ENCODE results near the gene MED12.

Gene MED12

DNA sequence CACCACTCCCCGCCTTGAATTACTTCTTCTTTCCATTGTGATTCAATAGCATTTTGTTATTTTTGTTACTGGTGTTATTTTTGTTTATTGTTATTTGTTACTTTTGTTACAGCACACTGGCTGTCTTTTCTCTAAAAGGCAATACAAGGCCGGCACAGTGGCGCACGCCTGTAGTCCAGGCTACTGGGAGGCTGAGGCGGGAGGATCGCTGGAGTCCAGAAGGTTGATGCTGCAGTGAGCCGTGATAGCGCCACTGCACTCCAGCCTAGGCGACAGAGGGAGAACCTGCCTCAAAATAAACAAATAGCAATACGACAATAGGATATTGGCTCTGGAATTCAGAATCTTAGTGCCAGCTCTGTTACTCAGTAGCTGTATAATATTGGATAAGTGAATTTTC, 1.0 kb upstream of the MED12 start:
- no peak for TF ChIP-seq FOXP2 (optimal IDR thresholded peaks at IDR 0.05; ENCODE audit: control extremely low read depth, extremely low read length, insufficient read depth)
- TF ChIP-seq POLR2AphosphoS5 (IDR thresholded peaks at IDR 0.05; ENCODE audit: borderline replicate concordance, low read depth, low read length) = no peak
- no peak for TF ChIP-seq EZH2 (IDR thresholded peaks at IDR 0.05)
- H3K4me3 ChIP-seq = no peak overlapping the region
- H3K36me3 ChIP-seq (ENCODE audit: insufficient read depth, low read length) = peaks cover 23% of the 10 kb centered on the region; the same call in 1 of the 2 replicates
- no peak for DNase-seq (ENCODE audit: low read depth, low spot score)
- no peak overlapping the region for H3K9ac ChIP-seq (ENCODE audit: insufficient read length)
- no peaks in the 10 kb centered on the region for H3K9me3 ChIP-seq (ENCODE audit: low read depth, low read length)
- no peak overlapping the region for H3K27ac ChIP-seq

- TF ChIP-seq FOXP2 (optimal IDR thresholded peaks at IDR 0.05; ENCODE audit: control extremely low read depth, extremely low read length, insufficient read depth) = no peak
- TF ChIP-seq EZH2 (IDR thresholded peaks at IDR 0.05) = no peak
- no peak for TF ChIP-seq POLR2AphosphoS5 (IDR thresholded peaks at IDR 0.05; ENCODE audit: borderline replicate concordance, low read depth, low read length)
- DNase-seq (ENCODE audit: low read depth, low spot score) = no peak
- Histone ChIP-seq H3K9me3 (ENCODE audit: low read depth, low read length) (no peaks in the 10 kb centered on the region), H3K4me3 (peak overlapping the region; percentile 82), H3K9ac (ENCODE audit: insufficient read length) (peak overlapping the region; percentile 88), H3K36me3 (ENCODE audit: insufficient read depth, low read length) (peaks cover 36% of the 10 kb centered on the region; the same call in 1 of the 2 replicates), H3K27ac (no peak overlapping the region)
Measured at GRCh38 chrX:71118985-71119535, 664 bp downstream of the MED12 start.

DNA sequence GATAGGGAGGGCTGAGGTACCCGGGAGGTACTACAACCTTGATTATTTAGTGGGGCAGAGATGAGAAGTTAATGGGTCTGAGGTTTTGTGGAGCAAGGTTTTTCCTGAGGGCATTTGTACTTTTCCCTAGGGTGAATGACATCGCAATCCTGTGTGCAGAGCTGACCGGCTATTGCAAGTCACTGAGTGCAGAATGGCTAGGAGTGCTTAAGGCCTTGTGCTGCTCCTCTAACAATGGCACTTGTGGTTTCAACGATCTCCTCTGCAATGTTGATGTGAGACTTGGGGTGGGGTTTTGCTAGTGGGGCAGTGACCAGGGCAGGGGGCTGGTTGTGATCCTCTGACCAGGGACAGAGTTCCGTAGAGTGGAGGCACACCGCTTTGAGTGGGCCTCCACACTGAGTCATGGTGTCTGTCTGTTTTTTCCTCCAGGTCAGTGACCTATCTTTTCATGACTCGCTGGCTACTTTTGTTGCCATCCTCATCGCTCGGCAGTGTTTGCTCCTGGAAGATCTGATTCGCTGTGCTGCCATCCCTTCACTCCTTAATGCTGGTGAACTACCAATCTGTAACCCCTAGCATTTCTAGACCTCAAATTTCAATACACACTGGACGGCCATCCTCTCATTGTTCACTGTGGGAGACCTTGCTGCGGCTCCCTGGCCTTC, 9.9 kb downstream of the MED12 start:
- Histone ChIP-seq H3K9ac (ENCODE audit: insufficient read length) (no peak overlapping the region), H3K4me3 (no peak overlapping the region), H3K36me3 (ENCODE audit: insufficient read depth, low read length) (peaks cover 55% of the 10 kb centered on the region), H3K9me3 (ENCODE audit: low read depth, low read length) (no peaks in the 10 kb centered on the region), H3K27ac (no peak overlapping the region)
- DNase-seq (ENCODE audit: low read depth, low spot score) = no peak
- no peak for TF ChIP-seq EZH2 (IDR thresholded peaks at IDR 0.05)
- no peak for TF ChIP-seq POLR2AphosphoS5 (IDR thresholded peaks at IDR 0.05; ENCODE audit: borderline replicate concordance, low read depth, low read length)
- no peak for TF ChIP-seq FOXP2 (optimal IDR thresholded peaks at IDR 0.05; ENCODE audit: control extremely low read depth, extremely low read length, insufficient read depth)

DNA sequence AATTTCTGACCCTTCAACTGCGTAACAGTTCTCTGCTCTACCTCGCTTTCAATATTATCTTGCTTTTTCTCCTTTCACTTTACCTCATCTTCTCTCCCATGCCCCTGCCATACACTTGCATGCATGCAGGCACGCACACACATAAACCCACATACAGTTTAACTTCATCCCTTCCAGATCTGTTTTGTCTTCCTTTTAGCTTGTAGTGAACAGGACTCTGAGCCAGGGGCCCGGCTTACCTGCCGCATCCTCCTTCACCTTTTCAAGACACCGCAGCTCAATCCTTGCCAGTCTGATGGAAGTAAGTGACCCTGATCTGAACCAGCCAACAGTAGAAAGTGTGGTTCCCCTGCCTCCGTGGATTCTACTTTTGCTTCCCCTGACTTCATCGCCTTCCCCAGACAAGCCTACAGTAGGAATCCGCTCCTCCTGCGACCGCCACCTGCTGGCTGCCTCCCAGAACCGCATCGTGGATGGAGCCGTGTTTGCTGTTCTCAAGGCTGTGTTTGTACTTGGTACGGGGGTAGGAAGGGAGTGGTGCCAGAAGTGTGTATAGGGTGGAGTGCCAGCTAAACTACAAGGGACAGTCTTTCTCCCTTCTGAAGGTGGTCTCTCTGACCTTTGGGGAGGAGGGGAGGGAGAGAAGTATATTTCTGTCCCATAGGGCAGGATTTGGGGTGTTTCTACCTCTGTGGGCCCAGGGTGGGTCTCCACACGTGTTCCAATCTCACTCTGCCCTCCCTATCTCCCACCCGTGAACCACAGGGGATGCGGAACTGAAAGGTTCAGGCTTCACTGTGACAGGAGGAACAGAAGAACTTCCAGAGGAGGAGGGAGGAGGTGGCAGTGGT, 10.7 kb downstream of the MED12 start:
- Histone ChIP-seq H3K36me3 (ENCODE audit: insufficient read depth, low read length) (peaks cover 54% of the 10 kb centered on the region), H3K4me3 (no peak overlapping the region), H3K9me3 (ENCODE audit: low read depth, low read length) (no peaks in the 10 kb centered on the region), H3K9ac (ENCODE audit: insufficient read length) (no peak overlapping the region), H3K27ac (peak overlapping the region; percentile 31; the same call in 1 of the 2 replicates)
- TF ChIP-seq FOXP2 (optimal IDR thresholded peaks at IDR 0.05; ENCODE audit: control extremely low read depth, extremely low read length, insufficient read depth) = no peak
- TF ChIP-seq POLR2AphosphoS5 (IDR thresholded peaks at IDR 0.05; ENCODE audit: borderline replicate concordance, low read depth, low read length) = no peak
- TF ChIP-seq EZH2 (IDR thresholded peaks at IDR 0.05) = no peak
- no peak for DNase-seq (ENCODE audit: low read depth, low spot score)

DNA sequence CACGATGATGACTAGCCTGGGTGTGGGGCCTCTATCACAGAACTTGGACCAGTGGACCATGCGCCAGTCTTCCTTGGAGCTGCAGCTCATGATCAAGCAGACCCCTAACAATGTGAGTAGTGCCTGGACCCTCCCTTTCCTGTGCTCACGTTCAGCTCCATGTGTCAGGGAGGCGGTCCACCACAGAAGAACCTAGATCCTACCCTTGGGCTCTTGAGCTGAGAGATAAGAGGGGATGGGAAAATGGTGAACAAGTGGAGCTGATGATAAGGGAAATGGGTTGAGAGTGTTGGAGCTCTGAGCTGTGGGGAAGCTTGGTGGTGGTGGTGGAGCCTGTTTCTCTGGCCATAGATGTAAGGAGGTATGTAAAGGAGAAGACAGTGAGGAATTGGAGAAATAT, 13.1 kb downstream of the MED12 start:
- no peak overlapping the region for H3K9ac ChIP-seq (ENCODE audit: insufficient read length)
- no peak overlapping the region for H3K27ac ChIP-seq
- no peak overlapping the region for H3K4me3 ChIP-seq
- peaks cover 66% of the 10 kb centered on the region for H3K36me3 ChIP-seq (ENCODE audit: insufficient read depth, low read length)
- DNase-seq (ENCODE audit: low read depth, low spot score) = no peak
- no peaks in the 10 kb centered on the region for H3K9me3 ChIP-seq (ENCODE audit: low read depth, low read length)
- TF ChIP-seq POLR2AphosphoS5 (IDR thresholded peaks at IDR 0.05; ENCODE audit: borderline replicate concordance, low read depth, low read length) (no peak), FOXP2 (optimal IDR thresholded peaks at IDR 0.05; ENCODE audit: control extremely low read depth, extremely low read length, insufficient read depth) (no peak), EZH2 (IDR thresholded peaks at IDR 0.05) (no peak)

GRCh38 chrX:71140440-71140839, 22.0 kb downstream of the MED12 start:
- Histone ChIP-seq H3K27ac (no peak overlapping the region), H3K9ac (ENCODE audit: insufficient read length) (no peak overlapping the region), H3K36me3 (ENCODE audit: insufficient read depth, low read length) (peaks cover 23% of the 10 kb centered on the region; the same call in 1 of the 2 replicates)

GRCh38 chrX:71143508-71143907, 25.1 kb downstream of the MED12 start:
- Histone ChIP-seq H3K9me3 (ENCODE audit: low read depth, low read length) (no peaks in the 10 kb centered on the region), H3K36me3 (ENCODE audit: insufficient read depth, low read length) (no peaks in the 10 kb centered on the region; the same call in 1 of the 2 replicates), H3K27ac (no peak overlapping the region), H3K9ac (ENCODE audit: insufficient read length) (no peak overlapping the region), H3K4me3 (no peak overlapping the region)
- no peak for DNase-seq (ENCODE audit: low read depth, low spot score)
- no peak for TF ChIP-seq FOXP2 (optimal IDR thresholded peaks at IDR 0.05; ENCODE audit: control extremely low read depth, extremely low read length, insufficient read depth)
- TF ChIP-seq POLR2AphosphoS5 (IDR thresholded peaks at IDR 0.05; ENCODE audit: borderline replicate concordance, low read depth, low read length) = no peak
- no peak for TF ChIP-seq EZH2 (IDR thresholded peaks at IDR 0.05)

More at GRCh38 chrX:71140440-71140839, 22.0 kb downstream of the MED12 start:
- Histone ChIP-seq H3K9me3 (ENCODE audit: low read depth, low read length) (no peaks in the 10 kb centered on the region), H3K4me3 (no peak overlapping the region)
- TF ChIP-seq FOXP2 (optimal IDR thresholded peaks at IDR 0.05; ENCODE audit: control extremely low read depth, extremely low read length, insufficient read depth) (no peak), POLR2AphosphoS5 (IDR thresholded peaks at IDR 0.05; ENCODE audit: borderline replicate concordance, low read depth, low read length) (no peak), EZH2 (IDR thresholded peaks at IDR 0.05) (no peak)
- DNase-seq (ENCODE audit: low read depth, low spot score) = no peak

GRCh38 chrX:71144651-71145050, 26.3 kb downstream of the MED12 start, which contains the start of gene NLGN3:
TSS of gene NLGN3 (plus strand) at chrX:71144841. CDS start at chrX:71147750, 2,909 bp downstream.
- Histone ChIP-seq H3K27ac (no peak within 1 kb of the TSS), H3K36me3 (ENCODE audit: insufficient read depth, low read length) (no peaks in the 10 kb centered on the region; the same call in 1 of the 2 replicates), H3K9ac (ENCODE audit: insufficient read length) (no peak within 1 kb of the TSS), H3K9me3 (ENCODE audit: low read depth, low read length) (no peaks in the 10 kb centered on the region), H3K4me3 (no peak within 1 kb of the TSS)
- TF ChIP-seq FOXP2 (optimal IDR thresholded peaks at IDR 0.05; ENCODE audit: control extremely low read depth, extremely low read length, insufficient read depth) (no peak), EZH2 (IDR thresholded peaks at IDR 0.05) (no peak), POLR2AphosphoS5 (IDR thresholded peaks at IDR 0.05; ENCODE audit: borderline replicate concordance, low read depth, low read length) (no peak)
- DNase-seq (ENCODE audit: low read depth, low spot score) = no peak
